AG09319 (cell line): ENCODE data around the gene MEIOC.
A peak's percentile ranks its signal among the peaks of the same experiment; 100 is the strongest.
"Not testable (repeated sequence)": the region's sequence is repeated elsewhere in the genome, so short reads cannot be mapped to it uniquely, and the experiment has no call there.

Experiments used
- DNase-seq: peaks from one replicate; pipeline ENCODE4 v3.0.0-alpha.2; 2010; ENCODE audit warnings: low read depth; ENCODE audit errors: extremely low read depth
- TF ChIP-seq, protein P1 (sequence below): IDR thresholded peaks from 2 replicates; pipeline ENCODE4 v1.5.1; 2011; ENCODE audit warnings: low read depth, mild to moderate bottlenecking, inconsistent platforms, low read length, moderate library complexity

MEIOC gene

GRCh38 chr17:44633998-44634397, 22.3 kb upstream of the MEIOC start:
- DNase-seq, result no peak
- TF ChIP-seq, protein P1, sequence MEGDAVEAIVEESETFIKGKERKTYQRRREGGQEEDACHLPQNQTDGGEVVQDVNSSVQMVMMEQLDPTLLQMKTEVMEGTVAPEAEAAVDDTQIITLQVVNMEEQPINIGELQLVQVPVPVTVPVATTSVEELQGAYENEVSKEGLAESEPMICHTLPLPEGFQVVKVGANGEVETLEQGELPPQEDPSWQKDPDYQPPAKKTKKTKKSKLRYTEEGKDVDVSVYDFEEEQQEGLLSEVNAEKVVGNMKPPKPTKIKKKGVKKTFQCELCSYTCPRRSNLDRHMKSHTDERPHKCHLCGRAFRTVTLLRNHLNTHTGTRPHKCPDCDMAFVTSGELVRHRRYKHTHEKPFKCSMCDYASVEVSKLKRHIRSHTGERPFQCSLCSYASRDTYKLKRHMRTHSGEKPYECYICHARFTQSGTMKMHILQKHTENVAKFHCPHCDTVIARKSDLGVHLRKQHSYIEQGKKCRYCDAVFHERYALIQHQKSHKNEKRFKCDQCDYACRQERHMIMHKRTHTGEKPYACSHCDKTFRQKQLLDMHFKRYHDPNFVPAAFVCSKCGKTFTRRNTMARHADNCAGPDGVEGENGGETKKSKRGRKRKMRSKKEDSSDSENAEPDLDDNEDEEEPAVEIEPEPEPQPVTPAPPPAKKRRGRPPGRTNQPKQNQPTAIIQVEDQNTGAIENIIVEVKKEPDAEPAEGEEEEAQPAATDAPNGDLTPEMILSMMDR, result no peak

- DNase-seq, result not testable (repeated sequence)
Observed at GRCh38 chr17:44634401-44634800, 21.9 kb upstream of the MEIOC start.

DNA sequence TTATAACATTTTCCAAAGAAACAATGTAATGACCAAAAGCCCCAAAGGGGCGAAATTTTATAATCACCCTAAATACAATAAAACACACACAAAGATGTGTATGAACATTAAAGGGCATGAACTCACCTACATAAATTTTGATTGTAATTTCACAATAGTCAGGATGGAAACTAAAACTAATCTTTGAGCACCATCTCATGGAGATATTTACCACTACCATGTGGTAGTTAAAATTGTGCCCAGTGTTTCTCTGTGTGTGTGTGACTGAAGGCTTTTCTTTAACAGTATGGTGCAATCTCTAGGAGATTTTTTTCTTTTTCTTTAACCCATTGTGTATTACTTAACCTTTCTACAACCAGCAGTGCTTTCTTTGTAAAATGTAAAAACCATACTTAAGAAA, 19.7 kb upstream of the MEIOC start:
- DNase-seq, result no peak
- TF ChIP-seq, protein P1, result peak; percentile 47

- no peak for DNase-seq
- TF ChIP-seq, protein P1, result no peak
Observed at GRCh38 chr17:44637066-44637465, 19.2 kb upstream of the MEIOC start.

- TF ChIP-seq, protein P1, result no peak
- no peak for DNase-seq
Observed at GRCh38 chr17:44642834-44643233, 13.4 kb upstream of the MEIOC start.

DNA sequence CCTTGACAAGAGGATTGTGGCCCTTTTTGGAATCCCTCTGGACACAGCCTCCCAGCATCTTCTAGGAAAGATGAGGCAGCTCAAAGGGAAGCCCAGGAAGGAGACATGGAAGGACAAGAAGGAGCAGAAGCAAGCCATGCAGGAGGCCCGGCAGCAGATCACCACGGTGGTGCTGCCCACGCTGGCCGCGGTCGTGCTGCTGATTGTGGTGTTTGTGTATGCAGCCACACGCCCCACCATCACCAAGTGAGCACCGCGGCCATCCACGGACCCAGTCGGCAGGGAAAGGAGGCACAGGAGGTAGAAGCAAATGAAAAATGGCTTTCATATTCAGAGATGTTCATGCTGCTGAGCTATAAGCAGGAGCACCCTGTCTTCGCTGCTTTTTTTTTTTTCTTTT, 10.9 kb upstream of the MEIOC start:
- TF ChIP-seq, protein P1, result no peak
- no peak for DNase-seq

- DNase-seq, result no peak
- TF ChIP-seq, protein P1, result no peak
Observed at GRCh38 chr17:44646280-44646679, 10.0 kb upstream of the MEIOC start.

- DNase-seq, result no peak
- TF ChIP-seq, protein P1, result no peak
Observed at GRCh38 chr17:44647736-44648135, 8.5 kb upstream of the MEIOC start.
